Astrocyte (in vitro differentiated cells and primary cell): ENCODE results near the gene CIAO3.

Experiments
- EZH2 ChIP-seq: IDR thresholded peaks from 2 replicates; pipeline ENCODE4 v1.6.1; 2012; ENCODE audit warnings: mild to moderate bottlenecking, low read length, inconsistent platforms; ENCODE audit not compliant: insufficient read depth
- TF ChIP-seq, protein P1 (sequence below): IDR thresholded peaks from 2 replicates; pipeline ENCODE4 v1.5.1; 2011; ENCODE audit warnings: low read depth, mild to moderate bottlenecking, inconsistent platforms, low read length, moderate library complexity; ENCODE audit not compliant: insufficient read depth

GRCh38 chr16:765488-765865, 24.7 kb upstream of the CIAO3 start:
- TF ChIP-seq, protein P1, sequence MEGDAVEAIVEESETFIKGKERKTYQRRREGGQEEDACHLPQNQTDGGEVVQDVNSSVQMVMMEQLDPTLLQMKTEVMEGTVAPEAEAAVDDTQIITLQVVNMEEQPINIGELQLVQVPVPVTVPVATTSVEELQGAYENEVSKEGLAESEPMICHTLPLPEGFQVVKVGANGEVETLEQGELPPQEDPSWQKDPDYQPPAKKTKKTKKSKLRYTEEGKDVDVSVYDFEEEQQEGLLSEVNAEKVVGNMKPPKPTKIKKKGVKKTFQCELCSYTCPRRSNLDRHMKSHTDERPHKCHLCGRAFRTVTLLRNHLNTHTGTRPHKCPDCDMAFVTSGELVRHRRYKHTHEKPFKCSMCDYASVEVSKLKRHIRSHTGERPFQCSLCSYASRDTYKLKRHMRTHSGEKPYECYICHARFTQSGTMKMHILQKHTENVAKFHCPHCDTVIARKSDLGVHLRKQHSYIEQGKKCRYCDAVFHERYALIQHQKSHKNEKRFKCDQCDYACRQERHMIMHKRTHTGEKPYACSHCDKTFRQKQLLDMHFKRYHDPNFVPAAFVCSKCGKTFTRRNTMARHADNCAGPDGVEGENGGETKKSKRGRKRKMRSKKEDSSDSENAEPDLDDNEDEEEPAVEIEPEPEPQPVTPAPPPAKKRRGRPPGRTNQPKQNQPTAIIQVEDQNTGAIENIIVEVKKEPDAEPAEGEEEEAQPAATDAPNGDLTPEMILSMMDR: no peak
- no peak for TF ChIP-seq EZH2
